ENCODE results near the gene SMAD2.

Gene SMAD2

DNA sequence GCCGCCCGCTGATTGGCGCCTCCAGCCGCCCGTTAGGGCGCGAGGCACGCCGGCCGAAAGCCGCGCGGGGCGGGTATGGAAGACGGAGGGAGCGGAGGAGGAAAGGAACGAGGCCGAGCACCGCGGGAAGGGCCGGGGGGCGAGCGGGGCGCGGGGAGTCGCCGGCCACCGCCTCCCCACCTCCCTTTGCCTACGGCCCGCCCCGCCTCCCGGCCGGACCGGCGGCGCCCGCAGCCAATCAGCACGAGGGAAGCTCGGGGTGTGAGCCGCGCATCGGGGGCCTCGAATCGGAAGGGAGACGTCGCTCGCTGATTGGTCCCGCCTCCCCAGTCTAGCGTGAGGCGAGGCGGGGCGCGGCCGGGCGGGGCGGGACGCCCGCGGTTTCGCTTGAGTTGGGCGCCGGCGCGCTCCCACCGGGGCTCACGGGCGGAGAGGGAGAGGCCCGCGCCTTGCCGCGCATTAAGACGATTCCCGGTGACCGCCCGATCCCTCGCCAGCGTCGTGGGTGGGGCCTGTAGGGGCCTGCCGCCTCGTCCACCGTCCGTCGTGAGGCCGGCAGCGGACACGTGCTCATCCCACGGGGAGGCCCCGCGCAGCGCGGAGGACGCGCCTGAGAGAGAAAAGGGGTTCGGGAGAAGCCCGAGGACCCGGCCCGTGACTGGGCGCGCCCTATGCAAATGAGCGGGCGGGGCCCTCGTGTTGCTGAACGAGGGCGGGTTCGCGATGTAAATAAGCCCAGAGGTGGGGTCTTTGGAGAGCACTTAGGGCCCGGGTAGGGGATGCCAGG, 665 bp upstream of the SMAD2 start:
- POLR2A ChIA-PET, result interaction anchor here (0.9 to 1.3 kb wide), 6 partner anchors 11 to 60 kb away, joined by 3 to 4 read pairs (median 3); no protein-coding TSS in a partner anchor
- CTCF ChIA-PET, result no interaction called here
- peak; percentile 80 for DNase-seq (ENCODE audit: extremely low spot score)
- no peak for TF ChIP-seq HDGF (IDR thresholded peaks at IDR 0.05; ENCODE audit: borderline replicate concordance)
- no peak for TF ChIP-seq CTBP1 (IDR thresholded peaks at IDR 0.05; ENCODE audit: borderline replicate concordance)
- TF ChIP-seq ZNF384 (IDR thresholded peaks at IDR 0.05), result no peak
- no peak for TF ChIP-seq FOXA1 (IDR thresholded peaks at IDR 0.05)
- no peak for TF ChIP-seq FOXM1 (IDR thresholded peaks at IDR 0.05; ENCODE audit: borderline replicate concordance)
- no peak for TF ChIP-seq SUZ12 (IDR thresholded peaks at IDR 0.05)
- no peak for TF ChIP-seq SP1 (IDR thresholded peaks at IDR 0.05)
- TF ChIP-seq NFRKB (IDR thresholded peaks at IDR 0.05), result no peak
- TF ChIP-seq ARNT (IDR thresholded peaks at IDR 0.05), result no peak
- TF ChIP-seq TARDBP (IDR thresholded peaks at IDR 0.05), result no peak
- TF ChIP-seq LEF1 (IDR thresholded peaks at IDR 0.05; ENCODE audit: borderline replicate concordance), result no peak
- TF ChIP-seq, protein P1, sequence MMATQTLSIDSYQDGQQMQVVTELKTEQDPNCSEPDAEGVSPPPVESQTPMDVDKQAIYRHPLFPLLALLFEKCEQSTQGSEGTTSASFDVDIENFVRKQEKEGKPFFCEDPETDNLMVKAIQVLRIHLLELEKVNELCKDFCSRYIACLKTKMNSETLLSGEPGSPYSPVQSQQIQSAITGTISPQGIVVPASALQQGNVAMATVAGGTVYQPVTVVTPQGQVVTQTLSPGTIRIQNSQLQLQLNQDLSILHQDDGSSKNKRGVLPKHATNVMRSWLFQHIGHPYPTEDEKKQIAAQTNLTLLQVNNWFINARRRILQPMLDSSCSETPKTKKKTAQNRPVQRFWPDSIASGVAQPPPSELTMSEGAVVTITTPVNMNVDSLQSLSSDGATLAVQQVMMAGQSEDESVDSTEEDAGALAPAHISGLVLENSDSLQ (IDR thresholded peaks at IDR 0.05), result peak; percentile 97
- no peak for TF ChIP-seq FOXK2 (IDR thresholded peaks at IDR 0.05)
- peak; percentile 97 for TF ChIP-seq L3MBTL2 (conservative IDR thresholded peaks at IDR 0.05)

DNA sequence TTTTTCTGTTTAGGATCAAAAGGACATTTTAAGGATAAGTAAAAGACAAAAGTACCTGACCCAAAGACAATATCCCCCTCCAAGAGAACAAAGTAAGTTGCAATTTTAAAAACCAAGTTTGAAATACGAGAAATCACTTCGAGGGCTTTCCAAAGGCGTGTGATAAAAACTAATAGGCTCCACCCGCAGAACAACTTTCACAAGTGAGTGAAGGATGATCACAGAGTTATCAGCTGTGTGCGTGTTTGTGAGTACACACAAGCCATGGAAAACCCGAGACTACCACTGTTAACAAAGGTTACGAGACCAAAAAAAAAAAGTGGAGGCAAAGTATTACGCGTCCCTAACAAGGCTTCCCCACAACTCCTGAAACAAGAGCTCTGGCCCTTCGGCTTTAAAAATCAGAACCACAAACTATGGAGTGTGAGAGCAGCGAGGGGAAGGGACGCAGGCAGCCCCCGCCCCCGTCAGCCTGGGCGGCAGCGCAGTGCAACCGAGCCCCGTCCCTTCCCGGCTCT, 719 bp downstream of the SMAD2 start:
- TF ChIP-seq CTBP1 (IDR thresholded peaks at IDR 0.05; ENCODE audit: borderline replicate concordance), result no peak
- no peak for TF ChIP-seq LEF1 (IDR thresholded peaks at IDR 0.05; ENCODE audit: borderline replicate concordance)
- TF ChIP-seq ELF4 (IDR thresholded peaks at IDR 0.05), result no peak
- no peak for TF ChIP-seq NFRKB (IDR thresholded peaks at IDR 0.05)
- no peak for TF ChIP-seq ARNT (IDR thresholded peaks at IDR 0.05)
- TF ChIP-seq FOXA1 (IDR thresholded peaks at IDR 0.05), result no peak
- no peak for TF ChIP-seq FOXK2 (IDR thresholded peaks at IDR 0.05)
- TF ChIP-seq, protein P1 (IDR thresholded peaks at IDR 0.05), result no peak
- TF ChIP-seq SP1 (IDR thresholded peaks at IDR 0.05), result no peak
- no peak for TF ChIP-seq L3MBTL2 (conservative IDR thresholded peaks at IDR 0.05)
- no peak for TF ChIP-seq TARDBP (IDR thresholded peaks at IDR 0.05)
- no peak for TF ChIP-seq HDGF (IDR thresholded peaks at IDR 0.05; ENCODE audit: borderline replicate concordance)
- TF ChIP-seq BHLHE40 (IDR thresholded peaks at IDR 0.05; ENCODE audit: borderline replicate concordance), result no peak
- no peak for TF ChIP-seq ZNF384 (IDR thresholded peaks at IDR 0.05)
- POLR2A ChIA-PET, result interaction anchor here (1.0 to 1.3 kb wide), 2 partner anchors 31 to 51 kb away, joined by 3 to 5 read pairs; no protein-coding TSS in a partner anchor
- DNase-seq (ENCODE audit: extremely low spot score), result no peak
- CTCF ChIA-PET, result interaction anchor here (0.6 kb wide), 2 partner anchors 30 to 143 kb away, joined by 3 to 7 read pairs; no protein-coding TSS in a partner anchor

DNA sequence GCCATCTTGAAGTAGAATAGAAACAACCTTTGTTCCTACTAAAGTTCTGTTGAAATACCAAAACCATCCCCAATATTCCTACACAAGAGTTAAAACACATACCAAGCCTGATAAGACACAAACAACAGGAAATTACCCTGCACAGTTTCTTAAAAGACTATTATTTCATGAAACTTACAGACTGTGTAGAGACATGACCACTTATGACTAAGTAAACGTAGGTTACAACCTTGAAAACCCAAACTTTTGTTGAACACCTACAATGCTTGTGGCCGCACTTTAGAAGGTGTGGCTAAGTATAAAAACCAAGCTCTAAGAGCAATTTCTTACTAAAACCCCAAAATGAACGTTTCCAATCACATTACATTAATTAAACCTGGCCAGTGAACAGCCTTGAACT, 2.0 kb downstream of the SMAD2 start:
- TF ChIP-seq HDGF (IDR thresholded peaks at IDR 0.05; ENCODE audit: borderline replicate concordance) (no peak), NFRKB (IDR thresholded peaks at IDR 0.05) (no peak), BHLHE40 (IDR thresholded peaks at IDR 0.05; ENCODE audit: borderline replicate concordance) (no peak), L3MBTL2 (conservative IDR thresholded peaks at IDR 0.05) (no peak), ARNT (IDR thresholded peaks at IDR 0.05) (no peak), SP1 (IDR thresholded peaks at IDR 0.05) (no peak), TARDBP (IDR thresholded peaks at IDR 0.05) (no peak), FOXK2 (IDR thresholded peaks at IDR 0.05) (no peak), FOXA1 (IDR thresholded peaks at IDR 0.05) (no peak), ZNF384 (IDR thresholded peaks at IDR 0.05) (no peak), SUZ12 (IDR thresholded peaks at IDR 0.05) (no peak), ELF4 (IDR thresholded peaks at IDR 0.05) (no peak), LEF1 (IDR thresholded peaks at IDR 0.05; ENCODE audit: borderline replicate concordance) (no peak)
- TF ChIP-seq, protein P1 (IDR thresholded peaks at IDR 0.05), result no peak
- ChIA-PET POLR2A (no interaction called here), CTCF (no interaction called here)
- DNase-seq (ENCODE audit: extremely low spot score), result no peak

DNA sequence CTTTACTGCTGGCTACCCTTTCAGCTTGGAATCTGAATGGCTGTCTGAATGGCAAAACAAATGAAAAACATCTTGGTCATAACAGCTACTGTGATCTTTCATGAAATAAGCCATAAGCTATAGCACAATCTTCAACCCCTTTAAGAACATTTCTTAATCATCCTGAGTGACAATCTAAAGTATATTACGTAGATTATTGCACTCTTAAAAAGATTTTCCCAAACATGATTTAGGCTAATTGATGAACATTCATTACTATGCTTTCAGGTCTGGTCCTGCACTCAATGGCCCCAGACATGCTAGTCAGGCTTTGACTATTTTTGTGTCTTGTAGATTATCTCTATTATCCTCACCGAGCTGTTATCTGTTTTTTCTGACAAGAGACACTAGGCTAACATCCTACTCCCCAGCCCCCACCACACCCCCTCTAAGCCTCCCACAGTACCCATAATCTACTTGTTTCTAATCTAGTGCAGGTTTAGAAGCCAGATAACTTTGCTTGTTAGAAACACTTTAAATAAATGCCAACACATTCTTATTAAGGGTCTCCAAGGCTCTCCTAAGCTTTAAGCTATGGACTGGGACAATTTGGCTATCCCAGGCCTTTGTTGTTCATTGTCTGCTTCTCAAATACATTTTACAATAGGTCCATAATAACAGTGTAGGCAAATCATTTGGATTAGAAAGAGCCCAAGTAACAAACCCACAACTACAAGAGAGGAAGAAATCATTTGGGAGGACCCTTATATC, 4.2 kb downstream of the SMAD2 start:
- no peak for DNase-seq (ENCODE audit: extremely low spot score)
- ChIA-PET POLR2A (no interaction called here), CTCF (no interaction called here)
- no peak for TF ChIP-seq TARDBP (IDR thresholded peaks at IDR 0.05)
- TF ChIP-seq FOXA1 (IDR thresholded peaks at IDR 0.05), result no peak
- TF ChIP-seq HDGF (IDR thresholded peaks at IDR 0.05; ENCODE audit: borderline replicate concordance), result no peak
- TF ChIP-seq NFRKB (IDR thresholded peaks at IDR 0.05), result no peak

DNA sequence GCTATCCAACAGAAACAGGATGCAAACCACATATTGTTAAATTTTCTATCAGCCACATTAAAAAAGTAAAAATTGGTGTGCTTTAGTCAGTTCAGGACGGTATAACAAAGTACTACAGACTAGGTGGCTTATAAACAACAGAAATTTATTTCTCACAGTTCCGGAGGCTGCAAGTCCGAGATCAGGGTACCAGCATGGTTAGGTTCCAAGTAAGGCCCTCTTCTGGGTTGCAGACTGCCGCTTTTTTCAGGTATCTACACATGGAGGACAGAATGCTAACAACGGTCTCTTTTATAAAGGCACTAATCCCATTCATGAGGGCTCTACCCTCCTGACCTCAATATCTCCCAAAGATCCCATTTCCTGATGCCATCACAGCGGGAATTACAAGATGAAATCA, 10.5 kb downstream of the SMAD2 start:
- ChIA-PET CTCF (no interaction called here), POLR2A (interaction anchor here (1.1 kb wide), 1 partner anchor 11 kb away, joined by 3 read pairs; no protein-coding TSS in a partner anchor)
- TF ChIP-seq SP1 (IDR thresholded peaks at IDR 0.05) (no peak), ELF4 (IDR thresholded peaks at IDR 0.05) (no peak), SUZ12 (IDR thresholded peaks at IDR 0.05) (no peak), TARDBP (IDR thresholded peaks at IDR 0.05) (no peak), HDGF (IDR thresholded peaks at IDR 0.05; ENCODE audit: borderline replicate concordance) (no peak), FOXA1 (IDR thresholded peaks at IDR 0.05) (no peak)
- DNase-seq (ENCODE audit: extremely low spot score), result no peak

All from HEK293T (cell line).